WTC11 (cell line): Measurements from ENCODE around the gene TMEM144. TPM values are rescaled to one million over a fixed set of nuclear protein-coding genes. Genes with fewer than 3 reads are reported as not detected.

Experiments
- ATAC-seq: fragments of 200-7000 bp; cut with Tn5 transposase; 2 replicates; pipeline ENCODE4 v1.10.0; 2021; ENCODE audit warnings: mild to moderate bottlenecking, moderate library complexity
- CTCF ChIA-PET: fragments of 300-600 bp; sonication (Branson Sonifier 250); formaldehyde crosslinking; loops from one replicate; lab custom pipeline; 2021; ENCODE audit warnings: antibody characterized with exemption; lab: Charles Lee
- POLR2A ChIA-PET: fragments of 350-600 bp; sonication (Branson Sonifier 250); formaldehyde crosslinking; loops from one replicate; lab custom pipeline; 2021; ENCODE audit warnings: antibody characterized with exemption; lab: Charles Lee
- DNase-seq: peaks from one replicate; pipeline ENCODE4 v3.0.0; 2021; ENCODE audit warnings: low spot score
- H3K27ac Mint-ChIP-seq: 2 replicates; pipeline ENCODE4 v1.8.0; 2021; ENCODE audit warnings: mixed read lengths
- H3K27me3 Mint-ChIP-seq: 2 replicates; pipeline ENCODE4 v1.8.0; 2021; ENCODE audit warnings: low read depth, mild to moderate bottlenecking, moderate library complexity, mixed read lengths
- H3K36me3 Mint-ChIP-seq: 2 replicates; pipeline ENCODE4 v1.8.0; 2021; ENCODE audit warnings: mixed read lengths
- H3K4me1 Mint-ChIP-seq: 2 replicates; pipeline ENCODE4 v1.8.0; 2022; ENCODE audit warnings: mixed read lengths
- H3K4me3 Mint-ChIP-seq: 2 replicates; pipeline ENCODE4 v1.8.0; 2021; ENCODE audit warnings: mild to moderate bottlenecking, moderate library complexity, mixed read lengths
- H3K9me3 Mint-ChIP-seq: 2 replicates; pipeline ENCODE4 v1.8.0; 2021; ENCODE audit warnings: mixed read lengths
- ARID4B ChIP-seq: sonication (generic); formaldehyde crosslinking; IDR thresholded peaks from 2 replicates; pipeline ENCODE4 v1.8.0; 2023; ENCODE audit warnings: missing genetic modification reagents, mild to moderate bottlenecking, borderline replicate concordance
- ATF3 ChIP-seq: sonication (generic); formaldehyde crosslinking; conservative IDR thresholded peaks from 2 replicates; pipeline ENCODE4 v1.8.1; 2022; ENCODE audit warnings: mild to moderate bottlenecking, missing genetic modification reagents
- ATF6 ChIP-seq: sonication (generic); formaldehyde crosslinking; IDR thresholded peaks from 2 replicates; pipeline ENCODE4 v1.8.1; 2023; ENCODE audit warnings: mild to moderate bottlenecking, missing genetic modification reagents
- CTCF ChIP-seq: fragments of 200-600 bp; IDR thresholded peaks from 2 replicates; pipeline ENCODE4 v1.8.0; 2022; ENCODE audit warnings: antibody characterized with exemption
- E2F4 ChIP-seq: sonication (generic); formaldehyde crosslinking; IDR thresholded peaks from 2 replicates; pipeline ENCODE4 v1.8.1; 2022; ENCODE audit warnings: low read depth, mild to moderate bottlenecking, moderate library complexity, missing genetic modification reagents, borderline replicate concordance
- FOXP1 ChIP-seq: sonication (generic); formaldehyde crosslinking; IDR thresholded peaks from 2 replicates; pipeline ENCODE4 v1.8.0; 2022; ENCODE audit warnings: missing genetic modification reagents, mild to moderate bottlenecking, moderate library complexity, borderline replicate concordance
- FOXP4 ChIP-seq: sonication (generic); formaldehyde crosslinking; IDR thresholded peaks from 2 replicates; pipeline ENCODE4 v1.8.0; 2022; ENCODE audit warnings: mild to moderate bottlenecking, missing genetic modification reagents
- GRHL2 ChIP-seq: fragments of 250-450 bp; sonication (Bioruptor Pico); IDR thresholded peaks from 2 replicates; pipeline ENCODE4 v1.8.0; 2022; ENCODE audit warnings: mild to moderate bottlenecking, moderate library complexity; ENCODE audit not compliant: insufficient replicate concordance, severe bottlenecking
- HMGA2 ChIP-seq: fragments of 250-450 bp; sonication (Bioruptor Pico); IDR thresholded peaks from 2 replicates; pipeline ENCODE4 v1.4.0; 2021; ENCODE audit warnings: mild to moderate bottlenecking, moderate library complexity
- MXD4 ChIP-seq: fragments of 250-450 bp; sonication (Bioruptor Pico); IDR thresholded peaks from 2 replicates; pipeline ENCODE4 v1.8.0; 2021; ENCODE audit warnings: mild to moderate bottlenecking, moderate library complexity, borderline replicate concordance
- PREB ChIP-seq: sonication (generic); formaldehyde crosslinking; IDR thresholded peaks from 2 replicates; pipeline ENCODE4 v1.8.1; 2022; ENCODE audit warnings: mild to moderate bottlenecking, missing genetic modification reagents, moderate library complexity, borderline replicate concordance
- STAT6 ChIP-seq: sonication (generic); formaldehyde crosslinking; conservative IDR thresholded peaks from 2 replicates; pipeline ENCODE4 v1.8.1; 2023; ENCODE audit warnings: mild to moderate bottlenecking, low read depth, missing genetic modification reagents, moderate library complexity
- TEAD4 ChIP-seq: sonication (generic); formaldehyde crosslinking; IDR thresholded peaks from 2 replicates; pipeline ENCODE4 v1.8.0; 2022; ENCODE audit warnings: mild to moderate bottlenecking, missing genetic modification reagents
- ZNF425 ChIP-seq: fragments of 250-450 bp; sonication (Bioruptor Pico); conservative IDR thresholded peaks from 2 replicates; pipeline ENCODE4 v1.9.0; 2021; ENCODE audit warnings: mild to moderate bottlenecking
- total RNA-seq: library from RNA; stranded (reverse); gene quantifications from 3 replicates; pipeline ENCODE4 v1.2.3, GENCODE V29; 2021

TMEM144 gene
- total RNA-seq, 1 experiment from 2014 or later, result 3.8 TPM

GRCh38 chr4:158243071-158243470 is 32.8 kb downstream of the TMEM144 start (continued):
- TF ChIP-seq ARID4B (CRISPR knock-in tag) (no peak), STAT6 (CRISPR knock-in tag) (no peak), PREB (CRISPR knock-in tag) (no peak), HMGA2 (CRISPR knock-in tag) (no peak), FOXP1 (CRISPR knock-in tag) (no peak), ATF3 (CRISPR knock-in tag) (no peak), E2F4 (no peak), GRHL2 (CRISPR knock-in tag) (no peak), ZNF425 (CRISPR knock-in tag) (no peak), FOXP4 (CRISPR knock-in tag) (no peak)

GRCh38 chr4:158250321-158250720 is 40.0 kb downstream of the TMEM144 start:
- Mint-ChIP-seq H3K27ac (no peak overlapping the region), H3K27me3 (no peaks in the 10 kb centered on the region), H3K4me3 (no peak overlapping the region), H3K36me3 (no peaks in the 10 kb centered on the region), H3K9me3 (no peaks in the 10 kb centered on the region), H3K4me1 (peaks cover 17% of the 10 kb centered on the region)
- CTCF ChIA-PET, result no interaction called here
- ATAC-seq, result no peak
- no peak for DNase-seq
- POLR2A ChIA-PET, result no interaction called here
- TF ChIP-seq CTCF (no peak), ZNF425 (CRISPR knock-in tag) (no peak), ATF6 (no peak), TEAD4 (CRISPR knock-in tag) (no peak), MXD4 (CRISPR knock-in tag) (no peak)
